Natural killer cell (primary cell): ENCODE results near the gene E2F4. TPM values are rescaled to one million over a fixed set of nuclear protein-coding genes. Genes with fewer than 3 reads are reported as not detected.
A peak's percentile ranks its signal among the peaks of the same experiment; 100 is the strongest.

Experiments
- ATAC-seq, 3 donors: fragments of 150-1000 bp in 2 of 3; fragments of 200-7000 bp in 1 of 3; cut with Tn5 transposase; 1 replicate in 1 of 3; 2 replicates in 2 of 3; pipeline ENCODE4 v1.10.0; 2021; ENCODE audit warnings: mild to moderate bottlenecking in 2 of 3, moderate library complexity in 2 of 3
- DNase-seq, 2 donors: peaks; one replicate each; pipeline versions ENCODE4 v3.0.0 to v3.0.0-alpha.2; 2013 to 2021; ENCODE audit warnings: mixed read lengths in 1 of 2
- H3K27ac ChIP-seq: one replicate; pipeline ENCODE4 v1.5.1; 2013; ENCODE audit warnings: mild to moderate bottlenecking, low read length
- H3K27me3 ChIP-seq: one replicate; pipeline ENCODE4 v1.6.1; 2013; ENCODE audit warnings: low read length; ENCODE audit not compliant: control insufficient read depth, insufficient read depth
- H3K36me3 ChIP-seq: one replicate; pipeline ENCODE4 v1.6.1; 2013; ENCODE audit warnings: low read length; ENCODE audit not compliant: control insufficient read depth, insufficient read depth
- H3K4me1 ChIP-seq: one replicate; pipeline ENCODE4 v1.6.1; 2013; ENCODE audit warnings: low read length; ENCODE audit not compliant: control insufficient read depth, insufficient read depth
- H3K4me3 ChIP-seq: one replicate; pipeline ENCODE4 v1.5.1; 2013; ENCODE audit warnings: low read length
- H3K9me3 ChIP-seq: one replicate; pipeline ENCODE4 v1.6.1; 2013; ENCODE audit warnings: low read length; ENCODE audit not compliant: control insufficient read depth, insufficient read depth
- H3K27ac Mint-ChIP-seq, 2 donors: one replicate each; pipeline ENCODE4 v1.8.0; 2022; ENCODE audit warnings: mild to moderate bottlenecking in 2 of 2, mixed read lengths in 2 of 2, moderate library complexity in 1 of 2
- H3K27me3 Mint-ChIP-seq, 2 donors: one replicate each; pipeline ENCODE4 v1.8.0; 2022; ENCODE audit warnings: low read depth in 2 of 2, mixed read lengths in 2 of 2
- H3K36me3 Mint-ChIP-seq: one replicate; pipeline ENCODE4 v1.8.0; 2022; ENCODE audit warnings: mixed read lengths
- H3K4me1 Mint-ChIP-seq, 2 donors: one replicate each; pipeline ENCODE4 v1.8.0; 2022; ENCODE audit warnings: mixed read lengths in 2 of 2
- H3K4me3 Mint-ChIP-seq: one replicate; pipeline ENCODE4 v1.8.0; 2022; ENCODE audit warnings: mild to moderate bottlenecking, moderate library complexity, mixed read lengths
- H3K9me3 Mint-ChIP-seq, 2 donors: one replicate each; pipeline ENCODE4 v1.8.0; 2022; ENCODE audit warnings: mixed read lengths in 2 of 2
- CTCF ChIP-seq: fragments of 200-600 bp; IDR thresholded peaks from one replicate; pipeline ENCODE4 v1.8.0; 2022; ENCODE audit warnings: antibody characterized with exemption
- WGBS: methylation state at CpG from one replicate; pipeline ENCODE4 v1.1.7; 2013; ENCODE audit warnings: missing lambda C conversion rate; ENCODE audit not compliant: insufficient coverage; 5-methylcytosine and 5-hydroxymethylcytosine counted together
- intact Hi-C: fragments of 100-400 bp; cut with micrococcal nuclease; formaldehyde crosslinking; loops from one replicate; pipeline ENCODE4 v1.14.2; 2022
- total RNA-seq, 4 donors: library from RNA; stranded (reverse); fragments of 120-200 nt in 1 of 4; gene quantifications; one replicate each; pipeline versions ENCODE4 v1.2.3 to v1.2.4, GENCODE V29; 2013 to 2022

E2F4 gene
- total RNA-seq, 3 donors from 2014 or later (not counting 1 experiment from before 2014, with no cell fraction given) = 57.6 to 91.7 (median 74.5) TPM

GRCh38 chr16:67204076-67204475 lies 12.1 kb downstream of the E2F4 start:
- no peaks in the 10 kb centered on the region for H3K4me1 ChIP-seq
- no peak for ATAC-seq
- no peak for TF ChIP-seq CTCF
- intact Hi-C loops = no loop called here
- H3K4me3 ChIP-seq = no peak overlapping the region
- 75% methylated on average over 4 of the region's 4 CpGs for WGBS
- H3K27me3 ChIP-seq = no peaks in the 10 kb centered on the region
- Mint-ChIP-seq H3K27ac (no peak overlapping the region), H3K27me3 (no peaks in the 10 kb centered on the region), H3K9me3 (no peaks in the 10 kb centered on the region), H3K4me3 (no peak overlapping the region), H3K36me3 (no peaks in the 10 kb centered on the region), H3K4me1 (peaks cover 4 to 9% of the 10 kb centered on the region in 2 donors)
- no peak overlapping the region for H3K27ac ChIP-seq
- DNase-seq = no peak
- peaks cover 28% of the 10 kb centered on the region for H3K36me3 ChIP-seq
- H3K9me3 ChIP-seq = no peaks in the 10 kb centered on the region

- H3K36me3 Mint-ChIP-seq = no peaks in the 10 kb centered on the region
- H3K9me3 Mint-ChIP-seq = no peaks in the 10 kb centered on the region
- H3K4me3 Mint-ChIP-seq = no peak overlapping the region
- no peak for DNase-seq
- H3K4me1 Mint-ChIP-seq = peaks cover 4 to 15% of the 10 kb centered on the region in 2 donors
- H3K9me3 ChIP-seq = no peaks in the 10 kb centered on the region
- H3K27me3 Mint-ChIP-seq = no peaks in the 10 kb centered on the region
- no peaks in the 10 kb centered on the region for H3K27me3 ChIP-seq
- TF ChIP-seq CTCF = no peak
- peaks cover 22% of the 10 kb centered on the region for H3K36me3 ChIP-seq
- no peak overlapping the region for H3K4me3 ChIP-seq
- WGBS = 97% methylated on average over 8 of the region's 8 CpGs
- no peak for ATAC-seq
- peak overlapping the region in 1 of 2 donors; percentile 19 for H3K27ac Mint-ChIP-seq
- intact Hi-C loops = no loop called here
- H3K27ac ChIP-seq = no peak overlapping the region
- no peaks in the 10 kb centered on the region for H3K4me1 ChIP-seq
These were observed 14.3 kb downstream of the E2F4 start for GRCh38 chr16:67206129-67206837.

GRCh38 chr16:67206838-67207248 lies 14.9 kb downstream of the E2F4 start:
- ATAC-seq = no peak
- intact Hi-C loops = no loop called here
- Histone ChIP-seq H3K4me3 (no peak overlapping the region), H3K9me3 (no peaks in the 10 kb centered on the region), H3K4me1 (no peaks in the 10 kb centered on the region), H3K27ac (no peak overlapping the region), H3K36me3 (peaks cover 16% of the 10 kb centered on the region), H3K27me3 (no peaks in the 10 kb centered on the region)
- peaks cover 4 to 15% of the 10 kb centered on the region in 2 donors for H3K4me1 Mint-ChIP-seq
- DNase-seq = no peak
- TF ChIP-seq CTCF = no peak
- H3K27ac Mint-ChIP-seq = no peak overlapping the region
- no peak overlapping the region for H3K4me3 Mint-ChIP-seq
- no peaks in the 10 kb centered on the region for H3K9me3 Mint-ChIP-seq
- no peaks in the 10 kb centered on the region for H3K36me3 Mint-ChIP-seq
- no peaks in the 10 kb centered on the region for H3K27me3 Mint-ChIP-seq
- 97% methylated on average over 3 of the region's 3 CpGs for WGBS
